C4-2B (cell line): ENCODE results near the gene SIK1.
"Not testable (repeated sequence)": the region's sequence is repeated elsewhere in the genome, so short reads cannot be mapped to it uniquely, and the experiment has no call there.

ENCODE experiments used
- CTCF ChIP-seq: fragments of 450-650 bp; conservative IDR thresholded peaks from 2 replicates; pipeline ENCODE4 v1.5.1; 2017; ENCODE audit warnings: mild to moderate bottlenecking
- ZFX ChIP-seq: fragments of 450-650 bp; IDR thresholded peaks from 2 replicates; pipeline ENCODE4 v1.6.1; 2017

DNA sequence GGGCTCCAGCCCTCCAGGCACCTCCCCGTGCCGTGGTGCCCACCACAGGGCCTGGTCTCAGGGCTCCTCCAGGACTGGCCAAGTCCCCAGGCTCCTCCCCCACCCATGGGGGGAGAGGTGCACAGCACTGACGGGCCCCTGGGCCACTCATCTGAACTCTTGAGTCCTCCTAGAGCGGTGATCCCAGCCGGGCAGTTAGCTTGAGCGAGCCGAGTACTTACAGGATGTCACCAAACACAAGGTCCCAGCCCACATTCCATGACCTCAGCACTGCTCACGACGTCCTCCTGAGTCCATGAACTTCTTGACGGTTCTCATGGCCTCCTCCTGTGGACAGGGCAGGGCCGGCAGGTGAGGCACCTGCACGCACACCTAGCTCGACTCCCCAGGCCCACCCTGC lies 33.5 kb upstream of the SIK1 start:
- TF ChIP-seq CTCF, ZFX: not testable (repeated sequence)
